Measurements from ENCODE around the gene HAGH. TPM values are rescaled to one million over a fixed set of nuclear protein-coding genes. Genes with fewer than 3 reads are reported as not detected.

Gene HAGH
- total RNA-seq, 1 experiment from 2014 or later, result 48.2 TPM

DNA sequence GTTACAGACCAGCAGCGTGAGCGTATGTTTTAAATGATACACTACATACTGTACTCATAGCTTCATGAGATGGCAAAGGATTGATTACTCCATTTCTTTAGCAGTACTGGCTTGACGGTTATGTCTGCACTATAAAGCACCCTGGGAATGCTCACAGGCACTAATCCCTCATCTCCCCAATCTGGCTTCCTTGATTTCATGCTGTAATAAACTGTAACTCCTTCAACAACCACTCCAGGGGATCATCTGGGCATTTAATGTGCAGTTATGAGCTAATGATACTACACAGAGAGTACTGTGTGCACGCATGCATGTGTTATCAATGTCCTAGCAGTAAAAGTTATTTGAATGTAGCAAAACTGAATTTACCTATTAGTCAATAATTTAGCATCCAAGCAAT is 25.2 kb upstream of the HAGH start:
- Mint-ChIP-seq H3K36me3 (ENCODE audit: insufficient read depth, unreplicated experiment) (no peaks in the 10 kb centered on the region), H3K4me3 (ENCODE audit: low read depth, unreplicated experiment) (no peak overlapping the region), H3K27me3 (ENCODE audit: unreplicated experiment) (peaks cover 78% of the 10 kb centered on the region), H3K27ac (ENCODE audit: unreplicated experiment) (no peak overlapping the region), H3K9me3 (ENCODE audit: low read depth, unreplicated experiment) (no peaks in the 10 kb centered on the region), H3K4me1 (ENCODE audit: low read depth, unreplicated experiment) (no peaks in the 10 kb centered on the region)
- no TSS peak for BruUV-seq (replicated peaks)
- CTCF ChIA-PET, result no interaction called here
- intact Hi-C loops (cut with micrococcal nuclease; ENCODE audit: unreplicated experiment), result no loop called here
- no peak for DNase-seq
- TF ChIP-seq, protein P1, sequence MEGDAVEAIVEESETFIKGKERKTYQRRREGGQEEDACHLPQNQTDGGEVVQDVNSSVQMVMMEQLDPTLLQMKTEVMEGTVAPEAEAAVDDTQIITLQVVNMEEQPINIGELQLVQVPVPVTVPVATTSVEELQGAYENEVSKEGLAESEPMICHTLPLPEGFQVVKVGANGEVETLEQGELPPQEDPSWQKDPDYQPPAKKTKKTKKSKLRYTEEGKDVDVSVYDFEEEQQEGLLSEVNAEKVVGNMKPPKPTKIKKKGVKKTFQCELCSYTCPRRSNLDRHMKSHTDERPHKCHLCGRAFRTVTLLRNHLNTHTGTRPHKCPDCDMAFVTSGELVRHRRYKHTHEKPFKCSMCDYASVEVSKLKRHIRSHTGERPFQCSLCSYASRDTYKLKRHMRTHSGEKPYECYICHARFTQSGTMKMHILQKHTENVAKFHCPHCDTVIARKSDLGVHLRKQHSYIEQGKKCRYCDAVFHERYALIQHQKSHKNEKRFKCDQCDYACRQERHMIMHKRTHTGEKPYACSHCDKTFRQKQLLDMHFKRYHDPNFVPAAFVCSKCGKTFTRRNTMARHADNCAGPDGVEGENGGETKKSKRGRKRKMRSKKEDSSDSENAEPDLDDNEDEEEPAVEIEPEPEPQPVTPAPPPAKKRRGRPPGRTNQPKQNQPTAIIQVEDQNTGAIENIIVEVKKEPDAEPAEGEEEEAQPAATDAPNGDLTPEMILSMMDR (IDR thresholded peaks at IDR 0.05; ENCODE audit: unreplicated experiment), result no peak

DNA sequence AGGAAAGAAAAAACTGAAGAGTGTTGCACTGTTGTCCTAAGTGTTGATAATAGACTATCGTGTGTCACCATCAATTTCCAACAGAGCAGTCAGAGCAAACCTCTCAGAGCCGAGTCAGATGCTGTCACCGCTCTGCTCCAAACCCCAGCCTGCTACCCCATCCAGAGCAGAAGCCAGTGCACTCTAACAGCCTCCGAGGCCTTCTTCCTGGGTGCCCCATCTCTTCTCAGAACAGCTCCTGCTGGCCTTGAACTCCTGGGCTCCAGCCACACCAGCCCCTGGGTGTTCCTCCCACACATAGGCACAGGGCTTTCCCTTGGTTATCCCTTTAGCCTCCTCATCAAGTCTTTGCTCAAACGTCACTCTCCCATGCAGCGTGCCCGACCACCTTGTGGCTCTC is 24.4 kb upstream of the HAGH start:
- peaks cover 78% of the 10 kb centered on the region for H3K27me3 Mint-ChIP-seq (ENCODE audit: unreplicated experiment)
- TF ChIP-seq, protein P1 (IDR thresholded peaks at IDR 0.05; ENCODE audit: unreplicated experiment), result no peak

DNA sequence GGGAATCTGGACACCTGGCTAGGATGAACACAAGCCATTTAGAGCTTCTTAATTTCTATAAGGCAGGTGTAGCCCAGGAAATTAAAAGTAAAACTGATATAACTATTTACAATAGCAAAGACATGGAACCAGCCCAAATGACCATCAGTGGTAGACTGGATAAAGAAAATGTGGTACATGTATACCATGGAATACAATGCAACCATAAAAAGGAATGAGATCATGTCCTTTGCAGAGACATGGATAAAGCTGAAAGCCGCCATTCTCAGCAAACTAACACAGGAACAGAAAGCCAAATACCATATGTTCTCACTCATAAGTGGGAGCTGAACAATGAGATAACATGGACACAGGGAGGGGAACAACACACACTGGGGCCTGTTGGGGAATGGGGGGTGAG is 19.8 kb upstream of the HAGH start:
- H3K36me3 Mint-ChIP-seq (ENCODE audit: insufficient read depth, unreplicated experiment), result no peaks in the 10 kb centered on the region
- TF ChIP-seq, protein P1 (IDR thresholded peaks at IDR 0.05; ENCODE audit: unreplicated experiment), result no peak
- no TSS peak for BruUV-seq (replicated peaks)
- CTCF ChIA-PET, result interaction anchor here (0.6 to 1.0 kb wide), 2 partner anchors 34 to 94 kb away, joined by 3 to 5 read pairs; no protein-coding TSS in a partner anchor
- intact Hi-C loops (cut with micrococcal nuclease; ENCODE audit: unreplicated experiment), result no loop called here
- no peak overlapping the region for H3K4me3 Mint-ChIP-seq (ENCODE audit: low read depth, unreplicated experiment)
- peaks cover 49% of the 10 kb centered on the region for H3K27me3 Mint-ChIP-seq (ENCODE audit: unreplicated experiment)
- no peak for DNase-seq
- no peaks in the 10 kb centered on the region for H3K4me1 Mint-ChIP-seq (ENCODE audit: low read depth, unreplicated experiment)
- H3K27ac Mint-ChIP-seq (ENCODE audit: unreplicated experiment), result no peak overlapping the region
- no peaks in the 10 kb centered on the region for H3K9me3 Mint-ChIP-seq (ENCODE audit: low read depth, unreplicated experiment)

More for the DNA sequence above, 24.4 kb upstream of the HAGH start:
- DNase-seq, result no peak
- CTCF ChIA-PET, result no interaction called here
- no TSS peak for BruUV-seq (replicated peaks)
- Mint-ChIP-seq H3K4me3 (ENCODE audit: low read depth, unreplicated experiment) (no peak overlapping the region), H3K27ac (ENCODE audit: unreplicated experiment) (no peak overlapping the region), H3K36me3 (ENCODE audit: insufficient read depth, unreplicated experiment) (no peaks in the 10 kb centered on the region), H3K4me1 (ENCODE audit: low read depth, unreplicated experiment) (no peaks in the 10 kb centered on the region), H3K9me3 (ENCODE audit: low read depth, unreplicated experiment) (no peaks in the 10 kb centered on the region)
- intact Hi-C loops (cut with micrococcal nuclease; ENCODE audit: unreplicated experiment), result no loop called here

DNA sequence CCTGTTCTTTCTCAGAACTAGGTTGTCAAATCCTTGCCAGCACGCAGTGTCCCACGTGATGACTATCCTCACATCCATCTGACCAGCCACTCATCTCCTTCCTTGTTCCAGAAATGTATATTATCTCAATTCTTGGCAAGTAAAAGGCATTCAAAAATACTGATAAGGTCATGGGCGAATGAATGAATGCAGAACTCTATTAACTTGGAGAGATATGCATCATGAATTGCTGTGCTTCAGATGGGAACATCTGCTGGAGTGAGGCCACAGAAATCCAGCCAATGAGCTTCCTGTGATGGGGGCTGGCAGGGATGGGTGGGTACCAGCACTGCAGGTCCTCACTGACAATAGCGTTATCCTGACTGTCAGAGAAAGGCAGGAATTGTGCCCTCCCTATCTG is 19.4 kb upstream of the HAGH start:
- Mint-ChIP-seq H3K27me3 (ENCODE audit: unreplicated experiment) (peaks cover 44% of the 10 kb centered on the region), H3K4me3 (ENCODE audit: low read depth, unreplicated experiment) (no peak overlapping the region), H3K36me3 (ENCODE audit: insufficient read depth, unreplicated experiment) (no peaks in the 10 kb centered on the region), H3K27ac (ENCODE audit: unreplicated experiment) (no peak overlapping the region), H3K9me3 (ENCODE audit: low read depth, unreplicated experiment) (no peaks in the 10 kb centered on the region), H3K4me1 (ENCODE audit: low read depth, unreplicated experiment) (no peaks in the 10 kb centered on the region)
- BruUV-seq (replicated peaks), result no TSS peak
- TF ChIP-seq, protein P1 (IDR thresholded peaks at IDR 0.05; ENCODE audit: unreplicated experiment), result no peak
- DNase-seq, result no peak
- CTCF ChIA-PET, result interaction anchor here (1.0 kb wide), 1 partner anchor 94 kb away, joined by 5 read pairs; no protein-coding TSS in a partner anchor
- intact Hi-C loops (cut with micrococcal nuclease; ENCODE audit: unreplicated experiment), result no loop called here
